LNCaP clone FGC (cell line): ENCODE results near the gene DOCK2.

Experiments
- DNase-seq: peaks from one replicate; pipeline ENCODE4 v3.0.0-alpha.2; 2011; ENCODE audit warnings: low read depth
- H3K4me3 ChIP-seq: 2 replicates; pipeline ENCODE4 v1.5.1; 2011; ENCODE audit warnings: mild to moderate bottlenecking, low read depth, low read length, control low read depth
- CTCF ChIP-seq: IDR thresholded peaks from 2 replicates; pipeline ENCODE4 v1.5.1; 2012; ENCODE audit warnings: mild to moderate bottlenecking; ENCODE audit not compliant: control insufficient read depth, insufficient read depth; ENCODE audit errors: extremely low read depth

Gene DOCK2

GRCh38 chr5:170006021-170006420 lies 368.9 kb downstream of the DOCK2 start:
- DNase-seq = no peak
- no peak overlapping the region for H3K4me3 ChIP-seq
- TF ChIP-seq CTCF = no peak

GRCh38 chr5:170008376-170008775 lies 371.3 kb downstream of the DOCK2 start:
- DNase-seq = no peak
- H3K4me3 ChIP-seq = no peak overlapping the region
- TF ChIP-seq CTCF = no peak

GRCh38 chr5:170010595-170010994 lies 373.5 kb downstream of the DOCK2 start:
- no peak overlapping the region for H3K4me3 ChIP-seq
- TF ChIP-seq CTCF = no peak
- no peak for DNase-seq

GRCh38 chr5:170011751-170012150 lies 374.7 kb downstream of the DOCK2 start:
- no peak for TF ChIP-seq CTCF
- DNase-seq = no peak
- no peak overlapping the region for H3K4me3 ChIP-seq

GRCh38 chr5:170012622-170013021 lies 375.5 kb downstream of the DOCK2 start:
- no peak overlapping the region for H3K4me3 ChIP-seq
- TF ChIP-seq CTCF = no peak
- no peak for DNase-seq

GRCh38 chr5:170020423-170020822 lies 383.3 kb downstream of the DOCK2 start:
- no peak for TF ChIP-seq CTCF
- no peak for DNase-seq
- H3K4me3 ChIP-seq = no peak overlapping the region

- no peak for DNase-seq
Observed at GRCh38 chr5:170021506-170021905, 384.4 kb downstream of the DOCK2 start.

More at GRCh38 chr5:170021506-170021905, 384.4 kb downstream of the DOCK2 start:
- no peak overlapping the region for H3K4me3 ChIP-seq
- no peak for TF ChIP-seq CTCF
